GM10266 (cell line): ENCODE measurements around the gene SPINK6.

ENCODE experiments used
- DNase-seq: peaks from one replicate; pipeline ENCODE4 v3.0.0; 2012; ENCODE audit errors: extremely low spot score
- TF ChIP-seq, protein P1 (sequence below): IDR thresholded peaks from 2 replicates; pipeline ENCODE4 v1.5.1; 2012; ENCODE audit warnings: mild to moderate bottlenecking, low read depth; ENCODE audit not compliant: control insufficient read depth, insufficient read depth; ENCODE audit errors: missing control alignments

Gene SPINK6

DNA sequence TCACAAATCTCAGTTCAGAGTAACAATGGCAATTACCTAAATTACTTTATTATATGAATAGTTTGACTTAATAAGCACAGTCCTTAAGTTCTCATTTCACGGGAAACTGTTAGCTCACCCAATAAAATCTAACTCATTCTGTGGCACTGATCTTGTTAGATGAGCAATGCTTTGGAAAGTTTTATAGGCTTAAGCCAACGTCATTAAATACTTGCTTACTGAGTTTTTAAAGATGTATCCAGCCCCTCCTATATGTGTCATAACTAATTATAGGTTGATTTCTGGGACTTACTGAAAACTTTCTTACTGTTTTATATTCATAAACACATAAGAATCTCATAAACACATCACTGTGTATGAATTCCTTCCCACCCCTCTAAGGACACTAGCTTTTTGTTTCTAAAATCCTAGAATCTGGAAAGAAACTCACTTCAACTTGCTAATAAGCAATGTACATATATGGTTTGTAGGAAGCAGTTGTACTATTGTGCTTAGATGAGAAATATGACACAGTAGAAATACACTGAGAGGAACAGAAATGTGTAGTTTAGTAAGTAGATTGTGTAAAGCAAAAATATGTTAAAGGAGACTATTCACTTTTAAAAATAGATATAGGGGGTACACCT lies 21.4 kb downstream of the SPINK6 start:
- TF ChIP-seq, protein P1, sequence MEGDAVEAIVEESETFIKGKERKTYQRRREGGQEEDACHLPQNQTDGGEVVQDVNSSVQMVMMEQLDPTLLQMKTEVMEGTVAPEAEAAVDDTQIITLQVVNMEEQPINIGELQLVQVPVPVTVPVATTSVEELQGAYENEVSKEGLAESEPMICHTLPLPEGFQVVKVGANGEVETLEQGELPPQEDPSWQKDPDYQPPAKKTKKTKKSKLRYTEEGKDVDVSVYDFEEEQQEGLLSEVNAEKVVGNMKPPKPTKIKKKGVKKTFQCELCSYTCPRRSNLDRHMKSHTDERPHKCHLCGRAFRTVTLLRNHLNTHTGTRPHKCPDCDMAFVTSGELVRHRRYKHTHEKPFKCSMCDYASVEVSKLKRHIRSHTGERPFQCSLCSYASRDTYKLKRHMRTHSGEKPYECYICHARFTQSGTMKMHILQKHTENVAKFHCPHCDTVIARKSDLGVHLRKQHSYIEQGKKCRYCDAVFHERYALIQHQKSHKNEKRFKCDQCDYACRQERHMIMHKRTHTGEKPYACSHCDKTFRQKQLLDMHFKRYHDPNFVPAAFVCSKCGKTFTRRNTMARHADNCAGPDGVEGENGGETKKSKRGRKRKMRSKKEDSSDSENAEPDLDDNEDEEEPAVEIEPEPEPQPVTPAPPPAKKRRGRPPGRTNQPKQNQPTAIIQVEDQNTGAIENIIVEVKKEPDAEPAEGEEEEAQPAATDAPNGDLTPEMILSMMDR: no peak
- no peak for DNase-seq

DNA sequence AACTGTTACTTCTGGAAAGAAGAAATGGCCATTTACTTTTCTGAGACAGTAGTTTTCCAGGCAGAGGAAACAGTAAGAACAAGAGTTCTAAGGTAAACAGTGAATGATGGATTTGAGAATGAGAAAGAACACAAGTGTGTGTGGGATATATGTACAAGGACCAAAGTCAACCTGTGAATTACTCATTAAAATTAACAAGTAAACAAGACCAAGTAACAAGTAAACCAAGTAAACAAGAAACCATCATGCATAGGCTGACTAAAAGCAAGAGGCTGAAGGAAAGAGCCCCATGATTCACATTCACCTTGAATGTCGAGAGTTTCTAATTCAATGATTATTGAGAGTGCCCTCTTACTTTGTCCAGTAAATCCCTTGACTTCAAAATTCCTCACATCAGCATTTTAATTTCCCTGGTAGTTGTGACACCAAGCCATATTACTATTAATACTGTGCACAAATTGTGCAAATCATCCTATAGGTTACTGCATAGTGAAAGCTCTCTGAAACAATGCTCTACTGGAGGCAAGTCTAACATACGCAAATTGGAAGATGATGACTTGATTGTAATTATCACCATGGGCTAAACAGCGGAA lies 25.6 kb downstream of the SPINK6 start:
- DNase-seq: no peak
- TF ChIP-seq, protein P1: no peak

DNA sequence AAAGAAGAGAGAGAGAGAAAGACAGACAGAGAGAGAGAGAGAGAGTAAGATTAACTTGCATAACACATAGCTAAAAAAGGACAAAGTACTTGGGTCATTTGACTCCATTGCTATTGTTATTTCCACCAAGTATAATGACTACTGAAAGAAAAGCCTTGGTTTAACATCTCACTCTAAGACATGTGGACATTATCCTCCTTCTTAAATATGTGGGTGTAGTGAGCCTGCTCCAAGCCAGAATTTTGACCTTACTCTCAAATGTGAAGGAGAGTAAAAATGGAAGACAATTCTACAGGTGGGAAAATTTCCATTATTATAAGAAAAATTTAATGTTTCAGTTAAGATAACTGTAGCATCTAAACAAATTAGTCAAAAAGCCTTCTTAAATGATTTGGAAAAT lies 27.0 kb downstream of the SPINK6 start:
- no peak for DNase-seq
- TF ChIP-seq, protein P1: no peak

GRCh38 chr5:148230240-148230639 lies 27.4 kb downstream of the SPINK6 start:
- TF ChIP-seq, protein P1: no peak

DNA sequence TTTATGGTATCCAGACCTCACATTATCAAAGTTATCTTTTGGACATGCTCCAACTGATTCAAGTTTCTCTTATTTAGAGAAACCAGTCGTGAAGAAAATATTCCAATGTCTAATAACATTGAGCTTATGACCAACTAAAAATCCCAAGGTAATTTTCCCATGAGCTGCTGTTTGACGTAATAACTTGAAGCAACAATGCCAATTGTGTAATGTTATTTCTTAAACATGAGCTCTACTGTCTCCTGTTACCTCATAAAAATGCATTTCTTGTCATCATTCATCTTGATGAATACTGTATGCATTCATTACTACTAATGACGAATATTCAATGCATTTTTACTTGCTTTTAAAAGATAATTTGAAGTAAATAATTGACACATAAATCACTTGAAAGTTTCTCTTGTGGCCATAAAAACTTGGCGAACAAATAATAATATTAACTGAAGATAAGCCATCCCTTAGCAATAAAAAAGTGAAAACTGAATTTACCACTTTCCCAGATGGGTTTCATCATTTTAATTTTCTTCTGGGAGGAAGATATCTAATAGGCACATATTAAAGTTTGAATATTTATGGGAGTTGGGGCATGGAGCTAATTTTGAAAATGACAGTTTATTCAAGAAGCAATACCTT lies 35.1 kb downstream of the SPINK6 start:
- TF ChIP-seq, protein P1: no peak
- DNase-seq: no peak

More at GRCh38 chr5:148230240-148230639, 27.4 kb downstream of the SPINK6 start:
- DNase-seq: no peak

DNA sequence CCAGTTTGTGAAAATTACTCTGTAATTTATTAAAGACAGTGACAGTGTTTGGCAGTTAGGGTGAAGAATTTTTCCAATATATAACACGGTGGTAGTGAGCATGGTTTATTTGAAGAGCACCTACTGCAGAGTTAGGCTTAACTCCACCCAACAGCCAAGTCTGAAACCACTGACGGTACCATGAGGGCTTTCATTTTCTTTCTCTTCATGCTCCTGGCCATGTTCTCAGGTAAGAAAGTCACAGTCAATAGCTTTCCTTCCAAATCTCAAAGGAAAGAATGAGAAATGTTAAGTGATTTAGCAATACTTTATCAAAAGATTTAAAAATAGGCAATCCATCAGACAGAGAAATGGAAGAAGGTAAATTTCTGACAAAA lies 35.6 kb downstream of the SPINK6 start, which contains the start of gene MARCOL:
TSS of gene MARCOL (plus strand) at position 108 of the 377 bp plus-strand sequence. CDS start at position 181, 73 bp downstream.
- TF ChIP-seq, protein P1: no peak
- DNase-seq: no peak

DNA sequence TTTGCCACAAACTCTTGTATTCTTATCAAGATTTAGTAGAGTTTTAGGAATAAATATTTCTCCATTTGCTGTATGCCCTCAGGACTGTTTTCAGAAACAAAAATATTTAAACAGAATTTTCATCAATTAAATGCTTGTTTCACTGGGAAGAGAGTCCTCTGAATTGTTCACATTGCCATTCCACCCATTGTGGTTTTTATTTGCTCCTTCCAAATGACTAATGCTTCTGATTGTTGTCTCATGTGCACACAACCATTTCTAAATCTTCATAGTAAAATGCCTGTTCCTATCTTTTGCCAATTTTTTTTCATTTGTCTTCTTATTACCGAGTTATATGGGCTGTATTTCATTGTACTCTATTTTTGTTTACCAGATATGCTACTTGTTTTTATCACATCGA lies 46.1 kb downstream of the SPINK6 start:
- no peak for DNase-seq
- TF ChIP-seq, protein P1: no peak
